Osteocyte (in vitro differentiated cells): ENCODE results near the gene SLC5A8. TPM values are rescaled to one million over a fixed set of nuclear protein-coding genes. Genes with fewer than 3 reads are reported as not detected.
"Not testable (repeated sequence)": the region's sequence is repeated elsewhere in the genome, so short reads cannot be mapped to it uniquely, and the experiment has no call there.

Experiments used
- DNase-seq: peaks from one replicate; pipeline ENCODE4 v3.0.0; 2021; ENCODE audit warnings: mixed read lengths; ENCODE audit not compliant: unreplicated experiment; ENCODE audit errors: extremely low spot score
- H3K27ac Mint-ChIP-seq: one replicate; pipeline ENCODE4 v1.8.0; 2021; ENCODE audit warnings: mild to moderate bottlenecking, mixed read lengths; ENCODE audit not compliant: unreplicated experiment
- H3K27me3 Mint-ChIP-seq: one replicate; pipeline ENCODE4 v1.8.0; 2021; ENCODE audit warnings: mixed read lengths; ENCODE audit not compliant: unreplicated experiment
- H3K36me3 Mint-ChIP-seq: one replicate; pipeline ENCODE4 v1.8.0; 2021; ENCODE audit warnings: mixed read lengths; ENCODE audit not compliant: unreplicated experiment
- H3K4me1 Mint-ChIP-seq: one replicate; pipeline ENCODE4 v1.8.0; 2021; ENCODE audit warnings: mixed read lengths; ENCODE audit not compliant: unreplicated experiment
- H3K4me3 Mint-ChIP-seq: one replicate; pipeline ENCODE4 v1.8.0; 2021; ENCODE audit warnings: mild to moderate bottlenecking, moderate library complexity, mixed read lengths; ENCODE audit not compliant: unreplicated experiment
- H3K9me3 Mint-ChIP-seq: one replicate; pipeline ENCODE4 v1.8.0; 2021; ENCODE audit warnings: mixed read lengths; ENCODE audit not compliant: unreplicated experiment
- total RNA-seq: library from RNA; stranded (reverse); gene quantifications from 2 replicates; pipeline ENCODE4 v1.2.1, GENCODE V29; 2021
- TF ChIP-seq, protein P1 (sequence below): fragments of 200-600 bp; sonication (generic); IDR thresholded peaks from 2 replicates; pipeline ENCODE4 v1.5.0; 2021; ENCODE audit warnings: antibody characterized with exemption, mild to moderate bottlenecking, moderate library complexity

Gene SLC5A8
- total RNA-seq, 1 donor from 2014 or later, result not detected

GRCh38 chr12:101165319-101165718 is 44.7 kb downstream of the SLC5A8 start:
- H3K4me3 Mint-ChIP-seq, result no peak overlapping the region
- no peaks in the 10 kb centered on the region for H3K27me3 Mint-ChIP-seq
- TF ChIP-seq, protein P1, sequence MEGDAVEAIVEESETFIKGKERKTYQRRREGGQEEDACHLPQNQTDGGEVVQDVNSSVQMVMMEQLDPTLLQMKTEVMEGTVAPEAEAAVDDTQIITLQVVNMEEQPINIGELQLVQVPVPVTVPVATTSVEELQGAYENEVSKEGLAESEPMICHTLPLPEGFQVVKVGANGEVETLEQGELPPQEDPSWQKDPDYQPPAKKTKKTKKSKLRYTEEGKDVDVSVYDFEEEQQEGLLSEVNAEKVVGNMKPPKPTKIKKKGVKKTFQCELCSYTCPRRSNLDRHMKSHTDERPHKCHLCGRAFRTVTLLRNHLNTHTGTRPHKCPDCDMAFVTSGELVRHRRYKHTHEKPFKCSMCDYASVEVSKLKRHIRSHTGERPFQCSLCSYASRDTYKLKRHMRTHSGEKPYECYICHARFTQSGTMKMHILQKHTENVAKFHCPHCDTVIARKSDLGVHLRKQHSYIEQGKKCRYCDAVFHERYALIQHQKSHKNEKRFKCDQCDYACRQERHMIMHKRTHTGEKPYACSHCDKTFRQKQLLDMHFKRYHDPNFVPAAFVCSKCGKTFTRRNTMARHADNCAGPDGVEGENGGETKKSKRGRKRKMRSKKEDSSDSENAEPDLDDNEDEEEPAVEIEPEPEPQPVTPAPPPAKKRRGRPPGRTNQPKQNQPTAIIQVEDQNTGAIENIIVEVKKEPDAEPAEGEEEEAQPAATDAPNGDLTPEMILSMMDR, result no peak
- no peak overlapping the region for H3K27ac Mint-ChIP-seq
- no peaks in the 10 kb centered on the region for H3K36me3 Mint-ChIP-seq
- H3K9me3 Mint-ChIP-seq, result no peaks in the 10 kb centered on the region
- H3K4me1 Mint-ChIP-seq, result no peaks in the 10 kb centered on the region
- no peak for DNase-seq

- H3K9me3 Mint-ChIP-seq, DNase-seq: not testable (repeated sequence)
Observed at GRCh38 chr12:101145777-101146431, 64.1 kb downstream of the SLC5A8 start.

DNA sequence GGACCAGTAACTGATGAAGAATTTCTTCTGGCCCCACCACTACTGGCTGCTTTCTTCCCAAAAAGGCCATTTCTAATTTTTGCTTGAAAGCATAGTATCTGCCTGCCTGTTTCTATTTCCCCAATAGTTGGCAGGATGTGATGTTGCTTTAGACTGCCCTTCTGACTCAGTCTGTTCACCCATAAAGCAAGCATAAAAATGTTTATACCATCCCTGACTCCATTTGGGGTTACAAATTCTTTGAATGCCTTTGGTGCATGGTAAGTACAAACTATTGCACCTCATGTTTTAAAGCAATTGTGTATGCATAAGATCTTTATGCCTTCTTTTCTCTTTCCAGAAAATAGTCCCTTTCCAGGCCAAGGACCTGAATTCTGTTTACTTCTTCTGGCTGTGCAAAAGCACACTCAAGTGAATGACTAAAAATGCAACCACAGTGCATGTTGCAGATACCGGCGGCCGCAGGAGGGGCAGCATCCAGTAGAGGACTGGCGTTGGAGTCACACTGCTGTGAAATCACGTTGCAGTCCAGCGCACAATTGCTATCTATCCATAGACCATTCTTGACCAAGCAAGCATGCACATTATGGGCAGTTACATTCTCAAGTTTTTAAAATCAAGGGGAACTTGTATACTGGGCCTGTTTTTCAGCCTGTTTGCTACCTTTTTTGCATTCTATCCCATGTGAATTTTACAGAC is 82.4 kb downstream of the SLC5A8 start:
- no peak for DNase-seq
- Mint-ChIP-seq H3K27ac (no peak overlapping the region), H3K9me3 (no peaks in the 10 kb centered on the region), H3K27me3 (no peaks in the 10 kb centered on the region), H3K4me1 (no peaks in the 10 kb centered on the region), H3K36me3 (no peaks in the 10 kb centered on the region), H3K4me3 (no peak overlapping the region)
- TF ChIP-seq, protein P1, result no peak

More at GRCh38 chr12:101145777-101146431, 64.1 kb downstream of the SLC5A8 start:
- not testable (repeated sequence) for H3K4me1 Mint-ChIP-seq, H3K27ac Mint-ChIP-seq, H3K36me3 Mint-ChIP-seq, H3K27me3 Mint-ChIP-seq
- H3K4me3 Mint-ChIP-seq, result peak overlapping the region; percentile 22

- no peaks in the 10 kb centered on the region for H3K27me3 Mint-ChIP-seq
- H3K36me3 Mint-ChIP-seq, result no peaks in the 10 kb centered on the region
- DNase-seq, result no peak
- H3K4me3 Mint-ChIP-seq, result no peak overlapping the region
- no peaks in the 10 kb centered on the region for H3K4me1 Mint-ChIP-seq
- peaks cover 14% of the 10 kb centered on the region for H3K9me3 Mint-ChIP-seq
- TF ChIP-seq, protein P1, result no peak
- H3K27ac Mint-ChIP-seq, result no peak overlapping the region
Observed at GRCh38 chr12:101117842-101118241, 92.2 kb downstream of the SLC5A8 start.

DNA sequence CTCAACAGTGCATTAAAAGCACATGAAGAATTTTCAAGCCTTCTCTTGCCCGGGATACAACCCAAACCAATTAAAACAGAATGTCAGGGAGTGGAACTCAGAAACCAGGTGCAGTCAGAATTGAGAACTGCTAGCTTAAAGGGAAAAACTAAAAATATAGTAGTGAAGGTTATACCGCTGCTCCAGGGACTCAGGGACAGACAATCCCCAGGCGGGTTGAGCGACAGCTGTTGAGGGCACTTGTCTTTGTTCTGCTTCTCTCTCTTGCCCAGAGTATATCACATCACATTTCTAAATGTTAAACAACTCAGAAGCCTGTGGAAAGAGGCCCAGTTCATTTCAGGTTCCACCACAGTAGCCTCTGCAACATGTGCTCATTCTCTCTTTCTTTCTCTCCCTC is 93.1 kb downstream of the SLC5A8 start:
- Mint-ChIP-seq H3K4me1 (no peaks in the 10 kb centered on the region), H3K4me3 (no peak overlapping the region), H3K36me3 (no peaks in the 10 kb centered on the region), H3K27me3 (no peaks in the 10 kb centered on the region), H3K27ac (no peak overlapping the region), H3K9me3 (peaks cover 14% of the 10 kb centered on the region)
- TF ChIP-seq, protein P1, result no peak
- no peak for DNase-seq
